Activated CD4-positive, CD25-positive, alpha-beta regulatory T cell treated with anti-CD3 and anti-CD28 coated beads, Interleukin-2, amount 50 U/mL, for 16 hours (primary cell): ENCODE data around the gene KCNK7.

Source experiments
- DNase-seq: peaks from one replicate; pipeline ENCODE4 v3.0.0-alpha.2; 2020; ENCODE audit warnings: low read depth, low spot score

Gene KCNK7

DNA sequence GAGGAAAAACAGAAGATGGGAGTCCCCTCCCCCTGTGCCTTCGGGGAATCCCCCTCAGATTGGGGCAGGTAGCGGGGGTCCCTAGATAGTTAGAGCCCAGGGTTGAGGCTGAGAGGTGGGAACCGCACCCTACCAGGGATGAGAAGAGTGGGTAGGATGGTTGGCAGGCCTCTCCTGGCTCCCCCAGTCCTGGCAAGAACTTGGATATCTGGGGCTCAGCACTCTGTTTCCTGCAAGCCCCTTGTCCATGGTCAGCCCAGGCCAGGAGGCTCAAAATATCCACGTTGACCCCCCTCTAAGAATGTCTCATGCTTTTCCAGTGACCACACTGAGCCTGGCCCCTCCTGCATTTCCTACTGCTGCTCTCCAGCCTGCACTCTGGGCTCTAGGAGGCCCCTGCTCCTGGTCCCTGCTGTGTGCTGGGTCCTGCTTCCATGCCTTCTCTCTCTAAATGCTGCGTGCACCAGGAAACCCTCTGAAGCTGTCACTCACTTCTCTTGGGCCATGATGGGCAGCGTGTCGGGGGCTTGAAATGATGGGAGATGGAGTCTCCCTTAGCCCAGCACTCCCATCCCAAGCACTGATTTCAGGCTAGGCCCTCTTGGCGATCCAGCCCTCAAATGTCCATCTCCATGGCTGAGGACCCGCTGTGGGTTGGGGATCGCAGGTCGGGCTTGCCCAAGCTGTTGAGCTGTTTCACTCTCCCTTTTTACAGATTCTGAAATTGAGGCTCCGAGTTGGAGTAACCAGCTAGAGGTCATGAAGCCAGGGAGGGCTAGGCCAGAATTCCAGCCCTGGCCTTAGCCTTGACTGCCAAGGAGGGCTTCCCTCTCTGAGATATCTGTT is 16.4 kb upstream of the KCNK7 start:
- DNase-seq = no peak

DNA sequence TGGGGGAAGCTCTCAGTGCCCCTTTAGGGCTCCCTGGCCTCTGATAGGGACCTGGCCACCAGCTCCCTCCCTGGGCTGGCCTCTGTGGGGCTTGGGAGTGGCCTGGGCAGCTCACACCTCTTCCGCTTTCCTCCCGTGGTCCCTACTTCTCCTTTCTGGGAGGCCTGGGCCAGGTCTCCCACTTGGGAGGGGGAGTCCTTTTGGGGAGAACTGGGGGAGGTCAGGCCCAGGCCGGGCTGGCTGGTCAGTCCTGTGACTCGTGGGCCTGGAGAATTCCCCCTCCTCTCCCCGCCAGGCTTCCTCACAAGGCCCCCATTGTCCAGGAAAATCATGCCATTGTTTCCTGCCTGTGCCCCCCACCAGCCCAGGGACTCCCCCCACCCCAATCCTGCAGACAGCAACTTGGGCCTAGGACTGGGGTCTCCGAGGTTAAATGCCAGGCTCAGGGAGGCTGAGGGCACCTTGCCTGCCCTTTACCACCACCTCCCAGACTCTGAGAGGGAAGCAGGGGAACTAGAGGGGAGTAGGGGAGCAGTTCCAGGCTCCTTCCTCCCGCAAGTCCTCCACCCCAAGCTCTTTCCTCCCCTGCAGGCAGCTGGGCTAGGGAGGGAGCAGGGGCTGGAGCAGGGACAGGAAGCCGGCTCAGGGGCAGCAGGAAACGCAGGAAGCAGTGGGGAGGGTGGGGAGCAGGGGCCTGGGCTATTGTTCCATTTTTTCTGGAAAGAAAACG is 15.6 kb upstream of the KCNK7 start:
- no peak for DNase-seq

DNA sequence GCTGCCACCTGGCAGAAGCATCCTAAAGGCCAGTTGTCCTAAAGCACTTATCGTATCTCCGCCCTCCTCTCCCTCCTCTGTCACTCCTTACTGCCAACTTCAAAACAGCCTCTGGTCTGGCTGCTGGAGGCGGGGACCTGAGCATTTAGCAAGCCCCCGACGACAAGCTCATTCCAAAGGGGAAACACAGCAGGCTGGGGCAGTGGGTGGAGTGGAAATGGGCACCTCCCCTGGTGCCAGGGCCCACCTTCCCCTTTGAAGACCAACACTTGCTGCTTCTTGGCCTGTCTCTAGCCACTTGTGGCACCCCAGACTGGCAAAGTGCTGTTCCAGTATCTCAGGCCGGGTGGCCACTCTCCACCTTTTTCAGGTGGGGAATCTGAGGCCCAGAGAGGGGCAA is 14.8 kb upstream of the KCNK7 start:
- no peak for DNase-seq

DNA sequence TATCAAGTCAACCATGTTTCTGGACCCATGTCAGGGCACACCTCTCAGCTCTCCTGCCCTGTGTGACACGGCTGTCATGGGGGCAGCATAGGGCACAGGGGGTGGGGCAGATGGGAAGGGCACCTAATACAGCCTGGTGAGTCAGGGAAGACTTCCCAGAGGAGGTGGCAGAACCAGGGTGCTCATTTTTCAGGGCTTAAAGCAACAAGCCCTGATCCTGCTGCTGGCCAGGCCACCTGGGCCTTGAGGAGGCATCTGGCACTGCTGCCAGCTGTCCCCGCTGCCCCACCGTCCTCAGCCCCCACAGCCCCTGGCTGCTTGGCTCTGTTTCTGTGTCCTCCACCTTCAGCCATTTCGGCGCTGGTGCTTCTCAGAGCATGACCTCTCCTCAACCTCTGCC is 14.1 kb upstream of the KCNK7 start:
- DNase-seq = no peak

DNA sequence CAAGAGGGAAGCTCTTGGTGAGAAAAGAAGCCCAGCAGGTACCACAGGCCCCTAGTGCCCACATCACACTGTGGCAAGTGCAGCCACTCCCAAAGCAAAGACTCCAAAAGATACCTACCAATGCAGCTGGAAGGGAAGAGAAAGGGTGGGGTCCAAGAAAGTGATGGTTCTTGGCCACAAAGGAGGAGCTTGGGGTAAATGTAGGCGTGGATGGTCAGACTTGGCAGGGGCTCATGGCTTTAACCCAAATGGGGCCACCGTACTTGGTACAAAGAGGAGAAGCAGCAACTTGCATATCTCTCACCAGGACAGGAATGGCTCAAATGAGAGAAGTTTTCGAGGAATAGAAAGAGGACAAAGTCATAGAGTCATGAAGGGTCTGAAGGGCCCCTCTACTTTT is 13.6 kb upstream of the KCNK7 start:
- DNase-seq = no peak

DNA sequence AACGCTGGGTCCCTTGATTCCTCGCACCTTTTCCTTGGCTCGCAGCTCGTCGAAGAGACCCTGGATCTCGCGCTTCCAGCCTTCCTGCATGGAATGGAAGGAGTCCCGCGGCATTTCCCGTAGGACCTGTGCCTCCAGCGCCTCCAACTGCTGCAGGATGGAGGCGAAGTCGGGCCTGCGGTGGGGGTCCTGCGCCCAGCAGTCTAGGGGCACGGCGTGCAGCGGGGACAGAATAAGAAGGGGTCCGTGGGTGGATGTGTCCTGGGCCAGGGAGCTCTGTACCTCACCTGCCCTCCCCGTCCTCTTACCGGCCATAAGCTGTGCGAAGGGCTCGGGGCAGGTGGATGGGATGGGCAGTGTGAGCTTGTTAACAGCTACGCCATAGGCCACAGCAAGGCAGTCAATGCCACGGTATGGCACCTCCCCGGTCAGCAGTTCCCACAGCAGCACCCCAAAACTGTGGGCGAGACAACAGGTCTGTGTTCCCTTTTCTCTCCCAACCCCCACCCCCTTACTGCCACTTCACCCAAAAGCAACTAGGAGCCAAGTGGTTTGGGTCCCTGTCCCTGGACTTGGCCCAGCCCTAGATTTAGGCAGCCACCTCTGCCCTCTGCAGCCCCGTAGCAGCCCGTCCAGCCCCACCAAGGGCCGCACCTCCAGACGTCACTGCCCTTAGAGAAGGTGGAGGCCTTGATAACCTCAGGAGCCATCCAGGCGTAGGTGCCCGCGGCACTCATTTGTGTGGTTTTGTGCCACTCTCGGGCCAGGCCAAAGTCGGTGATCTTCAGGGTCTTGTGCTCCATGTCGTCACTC is 12.2 kb upstream of the KCNK7 start:
- DNase-seq = no peak

DNA sequence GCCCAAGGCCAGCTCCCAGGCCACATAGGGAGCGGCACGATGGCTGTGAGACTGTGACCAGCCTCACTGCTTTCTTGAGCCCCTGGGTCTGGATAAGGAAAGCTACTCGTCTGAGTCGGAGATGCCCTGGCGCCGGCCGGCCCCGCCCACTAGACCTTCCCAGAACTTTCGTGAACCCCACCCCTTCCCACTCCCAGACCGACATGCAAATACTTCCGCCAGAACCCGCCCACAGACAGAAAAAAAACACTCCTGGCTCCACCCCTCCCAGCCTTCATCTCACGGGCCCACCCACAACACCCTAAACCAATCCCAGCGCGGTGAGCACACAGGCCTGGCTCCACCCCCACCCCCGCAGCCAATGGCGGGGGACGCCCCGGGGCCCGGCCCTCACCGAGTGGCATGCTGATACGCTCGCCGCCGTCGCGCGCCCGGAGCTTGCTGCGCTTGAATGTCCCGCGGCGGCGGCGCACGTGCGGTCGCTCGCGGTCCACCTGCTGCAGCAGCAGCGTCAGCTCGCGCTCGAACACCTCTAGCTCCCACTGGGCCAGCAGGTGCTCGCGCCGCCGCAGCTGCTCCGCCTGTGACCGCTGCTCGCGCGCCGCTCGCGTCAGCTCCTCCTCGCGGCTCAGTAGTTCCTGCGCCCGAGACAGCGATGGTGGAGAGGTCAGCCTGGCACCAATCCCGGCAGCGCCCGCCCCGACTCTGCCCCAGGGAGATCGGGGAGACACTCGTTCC is 11.4 kb upstream of the KCNK7 start:
- DNase-seq = no peak

DNA sequence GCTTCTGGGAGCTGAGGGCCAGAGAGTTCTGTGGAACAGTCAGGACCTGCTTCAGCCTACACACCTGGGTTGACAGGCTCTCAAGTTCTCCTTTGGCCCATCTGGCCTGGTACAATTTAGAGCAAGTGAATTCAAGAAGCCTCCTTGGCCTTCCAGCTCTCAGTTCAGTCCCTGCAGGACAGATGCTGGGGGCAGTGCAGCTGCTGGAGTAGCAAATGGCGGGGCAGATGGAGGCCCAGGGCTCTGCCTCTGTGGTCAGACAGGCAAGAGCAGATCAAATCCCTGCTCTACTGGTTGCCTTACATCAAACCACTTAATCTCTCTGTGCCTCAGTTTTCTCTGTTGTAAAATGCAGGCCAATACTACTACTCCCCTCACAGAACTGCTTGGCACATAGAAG is 8.7 kb upstream of the KCNK7 start:
- no peak for DNase-seq

DNA sequence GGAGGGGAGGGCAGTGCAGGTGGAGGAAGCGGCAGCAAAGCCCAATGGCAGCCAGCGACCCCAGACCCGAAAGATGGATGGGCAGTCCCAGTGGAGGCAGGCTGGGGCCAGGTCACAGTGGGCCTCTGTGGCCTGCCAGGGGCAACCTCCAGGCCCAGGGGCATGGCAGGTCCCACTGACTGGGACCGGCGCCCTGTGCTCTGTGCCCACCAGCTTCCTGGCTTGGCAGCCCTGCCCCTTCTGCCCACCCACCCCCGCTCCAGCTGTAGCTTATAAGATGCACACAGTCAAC is 4.3 kb upstream of the KCNK7 start:
- no peak for DNase-seq

DNA sequence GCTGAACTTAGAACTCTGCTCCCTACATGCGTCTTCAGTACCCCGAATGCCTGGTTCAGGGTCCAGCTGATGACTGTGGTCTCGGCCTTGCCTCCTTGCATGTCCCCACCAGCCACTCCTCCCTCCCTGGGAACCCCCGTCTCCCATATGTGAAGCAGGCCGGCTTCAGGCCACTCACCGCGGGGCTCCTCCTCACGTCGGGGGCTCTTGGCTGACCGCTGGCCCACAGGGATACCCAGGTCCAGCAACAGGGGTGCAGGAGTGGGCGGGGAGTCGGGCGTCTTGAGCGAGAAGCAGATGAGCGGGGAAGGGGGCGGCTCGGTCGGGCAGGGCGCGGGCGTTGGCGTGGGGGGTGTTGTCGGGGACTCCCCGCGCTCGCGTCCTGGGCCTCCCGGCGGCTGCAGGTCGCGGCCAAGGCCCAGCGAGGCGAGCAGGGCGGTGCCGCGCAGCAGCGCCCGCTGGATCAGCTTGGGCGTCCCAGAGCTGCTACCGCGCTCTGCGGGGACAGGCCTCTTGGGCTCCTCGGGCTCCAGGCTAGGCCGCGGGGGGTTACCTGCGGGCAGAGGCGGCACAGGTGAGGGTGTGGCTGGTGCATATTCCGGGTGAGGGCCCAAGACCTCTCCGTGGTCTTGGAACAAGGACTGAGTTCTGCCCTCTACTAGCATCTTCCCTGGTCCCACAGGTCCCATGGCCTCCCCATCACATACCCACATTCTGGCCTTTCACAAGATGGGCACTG is 3.8 kb upstream of the KCNK7 start:
- DNase-seq = no peak

DNA sequence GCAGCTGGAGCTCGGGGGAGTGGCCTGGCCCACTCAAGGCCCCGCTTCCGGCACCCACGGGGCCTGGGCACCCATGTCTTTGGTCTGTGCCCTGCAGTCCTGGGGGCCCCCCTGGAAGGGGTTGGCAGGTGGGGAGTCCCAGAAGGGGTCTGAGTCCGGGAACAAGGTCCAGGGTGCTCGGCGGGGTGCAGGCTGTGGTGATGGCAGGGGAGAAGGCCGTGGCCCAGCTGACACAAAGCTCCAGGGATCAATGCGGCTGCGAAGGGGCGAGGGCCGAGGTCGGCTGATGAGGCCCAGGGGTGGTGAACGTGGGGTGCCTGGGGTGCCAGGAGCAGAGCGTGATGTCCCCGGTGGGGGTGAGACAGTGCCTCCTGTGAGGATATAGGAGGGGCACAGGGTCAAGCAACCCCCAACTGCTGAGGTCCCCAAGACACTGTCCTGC is 2.7 kb upstream of the KCNK7 start:
- no peak for DNase-seq

DNA sequence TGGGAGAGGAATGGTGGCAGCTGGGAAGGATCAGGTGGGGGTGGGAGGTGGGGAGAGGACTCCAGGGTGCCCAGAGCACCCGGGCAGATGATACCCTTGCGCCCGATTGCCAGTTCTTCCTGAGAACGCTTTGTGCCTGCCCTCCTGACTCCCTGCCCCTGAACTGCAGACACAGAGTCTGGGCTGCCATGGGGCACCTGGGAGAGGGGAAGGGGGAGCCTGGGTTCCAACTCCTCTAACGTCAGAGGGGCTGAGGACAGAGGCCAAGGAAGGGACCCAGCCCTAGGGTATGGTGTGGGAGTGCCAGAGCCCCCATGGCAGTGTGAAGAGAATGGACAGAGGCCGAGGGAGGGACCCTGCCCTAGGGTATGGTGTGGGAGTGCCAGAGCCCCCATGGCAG is 920 bp upstream of the KCNK7 start:
- no peak for DNase-seq

DNA sequence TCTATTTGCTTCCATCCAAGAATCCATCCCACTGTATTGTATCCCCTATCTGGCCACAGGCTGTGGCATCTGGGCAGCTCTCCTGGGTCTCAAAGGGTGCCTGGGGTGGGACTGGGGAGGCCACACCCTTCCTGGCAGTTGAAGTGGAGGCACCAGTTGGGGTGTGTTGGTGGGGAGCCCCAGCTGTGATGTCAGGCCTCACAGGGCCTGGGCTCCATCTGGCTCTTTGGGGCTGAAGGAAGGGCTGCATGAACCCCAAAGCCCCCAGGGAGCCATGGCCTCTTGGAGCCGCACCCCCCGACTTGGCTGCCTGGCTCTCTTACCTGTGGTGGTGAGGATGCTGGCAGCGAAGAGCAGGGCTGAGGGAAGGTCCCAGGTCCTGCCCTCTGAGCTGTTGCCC is 469 bp downstream of the KCNK7 start:
- DNase-seq = no peak

DNA sequence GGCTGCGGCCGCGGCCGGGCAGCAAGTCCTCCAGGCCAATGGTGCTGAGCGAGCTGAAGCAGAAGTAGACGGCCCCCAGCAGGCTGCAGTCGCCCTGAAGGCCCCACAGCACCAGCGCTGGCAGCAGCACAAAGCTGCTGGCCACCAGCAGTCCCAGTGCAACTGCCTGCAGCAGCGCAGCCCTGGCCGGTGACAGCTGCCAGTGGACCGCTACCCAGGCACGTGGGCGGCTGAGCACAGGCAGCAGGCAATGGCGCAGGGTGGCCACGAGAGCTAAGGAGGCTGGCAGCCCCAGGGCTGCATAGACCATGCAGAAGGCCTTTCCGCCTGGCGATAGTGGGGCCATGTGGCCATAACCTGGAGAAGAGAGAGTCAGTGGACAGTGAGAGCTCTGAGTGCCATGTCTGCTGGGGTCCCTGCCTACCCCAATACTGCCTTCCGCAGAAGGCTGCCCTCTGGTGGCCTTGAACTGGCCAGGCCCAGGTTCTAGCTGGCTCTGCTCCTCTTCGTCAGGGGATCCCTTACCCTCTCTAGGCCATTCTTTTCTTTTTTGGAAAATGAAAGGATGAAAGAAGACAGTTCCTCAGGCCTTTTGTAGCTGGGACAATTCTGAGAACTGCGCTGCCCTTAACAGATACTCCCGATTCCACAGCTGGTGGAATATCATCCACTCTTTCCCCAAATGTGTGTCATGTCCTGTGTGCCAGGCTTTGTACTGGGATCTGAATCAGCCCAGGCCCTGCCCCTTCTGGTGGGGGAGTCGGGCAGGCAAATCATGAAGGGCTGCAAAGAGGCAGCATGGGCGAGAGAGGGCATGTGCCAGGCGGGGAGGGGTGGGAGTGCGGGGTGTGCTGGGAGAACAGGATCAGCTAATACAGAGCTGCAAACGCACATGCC is 1.8 kb downstream of the KCNK7 start:
- no peak for DNase-seq

DNA sequence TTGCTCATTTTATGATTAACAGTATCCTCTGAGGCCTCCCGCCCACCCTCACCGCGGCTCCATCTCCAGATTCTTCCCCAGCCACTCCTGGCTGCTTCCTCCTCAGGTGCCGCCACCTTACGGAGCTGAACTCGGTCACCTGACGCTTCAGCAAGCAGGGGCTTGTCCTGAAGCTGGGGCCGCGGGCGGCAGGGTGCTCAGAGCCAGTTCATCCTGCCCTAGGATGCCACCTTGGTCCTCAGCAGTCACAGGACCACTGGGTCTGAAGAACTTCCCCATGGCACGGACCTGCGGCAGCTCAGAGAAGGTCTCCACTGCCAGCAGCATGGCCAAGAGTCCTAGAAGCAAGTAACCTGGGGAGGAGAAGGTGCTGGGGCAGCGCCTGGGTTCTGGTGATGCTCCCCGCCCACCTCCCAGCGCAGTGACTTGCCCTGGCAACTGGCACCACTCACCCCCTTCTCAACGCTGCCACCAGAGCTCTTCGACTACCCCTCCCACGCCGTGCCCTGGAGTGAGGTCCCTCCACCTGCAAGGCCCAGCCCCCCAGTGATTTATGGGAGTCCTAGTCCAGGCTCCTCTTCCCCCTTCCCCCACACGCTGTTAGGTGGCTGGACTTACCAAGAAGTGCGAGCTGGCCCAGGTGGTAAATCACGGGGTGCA is 2.6 kb downstream of the KCNK7 start:
- DNase-seq = no peak

DNA sequence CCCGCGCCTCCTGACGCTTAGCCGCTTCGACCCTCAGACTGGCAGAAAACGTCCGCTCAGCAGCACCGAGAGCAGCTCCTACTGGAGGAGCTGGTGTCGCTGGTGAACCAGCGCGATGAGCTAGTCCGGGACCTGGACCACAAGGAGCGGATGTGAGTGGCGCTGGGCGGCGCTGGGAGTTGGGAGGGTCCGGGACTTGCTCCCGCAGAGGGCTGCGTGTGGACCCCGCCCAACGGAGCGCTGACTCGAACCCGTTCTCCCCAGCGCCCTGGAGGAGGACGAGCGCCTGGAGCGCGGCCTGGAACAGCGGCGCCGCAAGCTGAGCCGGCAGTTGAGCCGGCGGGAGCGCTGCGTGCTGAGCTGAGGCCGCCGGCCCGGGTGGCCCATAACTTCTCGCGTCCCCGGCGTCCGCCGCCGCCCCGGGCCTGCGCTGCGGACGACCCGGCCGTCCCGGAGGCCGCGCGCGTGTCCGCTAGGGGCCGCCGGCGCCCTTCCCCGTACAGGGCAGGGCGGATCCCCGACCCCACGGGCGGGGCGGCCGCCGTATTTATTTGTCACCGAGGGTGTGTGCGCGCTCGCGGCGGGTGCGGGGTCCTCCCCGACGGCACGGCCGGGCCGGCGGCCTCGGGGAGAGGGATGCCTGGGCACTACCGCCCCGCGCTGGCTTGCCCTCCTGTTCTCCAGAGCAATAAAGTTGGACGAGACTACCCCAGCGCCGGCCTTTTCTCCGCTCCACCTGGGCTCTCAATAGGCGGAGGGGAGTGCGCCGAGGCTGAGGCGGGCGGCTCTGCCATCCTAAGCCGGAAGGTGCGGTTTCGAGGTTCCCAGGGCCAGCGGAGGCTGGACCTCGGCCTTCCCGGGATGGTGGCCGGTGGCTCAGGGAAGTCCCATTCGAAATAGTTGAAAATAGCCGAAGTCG is 3.4 kb downstream of the KCNK7 start:
- DNase-seq = no peak

DNA sequence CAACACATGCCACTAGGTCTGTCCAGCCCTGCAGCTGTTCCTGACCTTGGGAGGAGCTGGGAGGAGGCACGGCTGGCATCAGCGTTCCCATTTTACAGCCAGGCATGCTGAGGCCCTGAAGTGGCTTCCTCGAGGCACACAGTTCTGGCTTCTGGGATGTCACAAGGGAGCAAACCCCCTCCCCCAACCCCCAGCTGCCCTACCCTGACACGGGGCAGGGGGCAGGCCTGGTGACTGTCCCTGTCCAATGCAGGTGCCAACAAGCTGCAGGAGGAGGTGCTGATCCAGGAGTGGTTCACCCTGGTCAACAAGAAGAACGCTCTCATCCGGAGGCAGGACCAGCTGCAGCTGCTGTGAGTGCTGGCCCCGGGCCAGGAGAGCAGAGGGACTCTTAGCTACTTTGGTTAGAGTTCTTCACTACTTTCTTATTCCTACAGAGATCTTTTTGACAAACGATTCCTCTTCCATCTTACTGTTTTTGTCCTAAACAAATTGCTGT is 5.3 kb downstream of the KCNK7 start:
- no peak for DNase-seq
